HG03520 (cell line): ENCODE results near the gene ST8SIA6.
"Not testable (repeated sequence)": the region's sequence is repeated elsewhere in the genome, so short reads cannot be mapped to it uniquely, and the experiment has no call there.

ENCODE experiments used
- ATAC-seq: cut with Tn5 transposase; IDR thresholded peaks from one replicate; pipeline ENCODE4 v1.9.1; 2021; ENCODE audit warnings: mild to moderate bottlenecking, moderate library complexity; ENCODE audit not compliant: unreplicated experiment

ST8SIA6 gene

GRCh38 chr10:17349717-17350116, 104.7 kb downstream of the ST8SIA6 start:
- ATAC-seq = no peak

GRCh38 chr10:17348501-17349349, 105.7 kb downstream of the ST8SIA6 start:
- no peak for ATAC-seq

- no peak for ATAC-seq
Observed at GRCh38 chr10:17348011-17348500, 106.3 kb downstream of the ST8SIA6 start.

- no peak for ATAC-seq
Observed at GRCh38 chr10:17344206-17344605, 110.2 kb downstream of the ST8SIA6 start.

GRCh38 chr10:17343118-17343517, 111.3 kb downstream of the ST8SIA6 start:
- ATAC-seq = no peak

GRCh38 chr10:17340144-17340829, 114.1 kb downstream of the ST8SIA6 start:
- ATAC-seq = no peak

- no peak for ATAC-seq
Observed at GRCh38 chr10:17335065-17335464, 119.3 kb downstream of the ST8SIA6 start.

- no peak for ATAC-seq
Observed at GRCh38 chr10:17330501-17330900, 123.9 kb downstream of the ST8SIA6 start.

- no peak for ATAC-seq
Observed at GRCh38 chr10:17326377-17326776, 128.0 kb downstream of the ST8SIA6 start.

GRCh38 chr10:17321957-17322356, 132.4 kb downstream of the ST8SIA6 start:
- not testable (repeated sequence) for ATAC-seq

GRCh38 chr10:17316488-17317170, 137.8 kb downstream of the ST8SIA6 start:
- ATAC-seq = peak; percentile 97

GRCh38 chr10:17309435-17309834, 145.0 kb downstream of the ST8SIA6 start:
- ATAC-seq = no peak

GRCh38 chr10:17307123-17307522, 147.3 kb downstream of the ST8SIA6 start:
- ATAC-seq = no peak

GRCh38 chr10:17292375-17292774, 162.0 kb downstream of the ST8SIA6 start:
- no peak for ATAC-seq

- no peak for ATAC-seq
Observed at GRCh38 chr10:17290226-17290625, 164.2 kb downstream of the ST8SIA6 start.

- no peak for ATAC-seq
Observed at GRCh38 chr10:17289763-17290162, 164.6 kb downstream of the ST8SIA6 start.

- ATAC-seq = no peak
Observed at GRCh38 chr10:17286562-17287550, 167.5 kb downstream of the ST8SIA6 start.

- ATAC-seq = no peak
Observed at GRCh38 chr10:17282311-17282710, 172.1 kb downstream of the ST8SIA6 start.

GRCh38 chr10:17278607-17279240, 175.7 kb downstream of the ST8SIA6 start:
- ATAC-seq = no peak
